Ectodermal cell (in vitro differentiated cells): ENCODE data around the gene CREM.

Experiments used
- H3K27ac ChIP-seq: 2 replicates; pipeline ENCODE4 v1.7.0; 2013; ENCODE audit warnings: mild to moderate bottlenecking, low read depth, low read length; ENCODE audit not compliant: insufficient read depth, poor library complexity, severe bottlenecking
- H3K27me3 ChIP-seq: 2 replicates; pipeline ENCODE4 v1.7.0; 2013; ENCODE audit warnings: mild to moderate bottlenecking, low read length; ENCODE audit not compliant: insufficient read depth, control insufficient read depth, poor library complexity, severe bottlenecking
- H3K36me3 ChIP-seq: one replicate; pipeline ENCODE4 v1.7.0; 2013; ENCODE audit warnings: low read length; ENCODE audit not compliant: control insufficient read depth, insufficient read depth
- H3K4me1 ChIP-seq: one replicate; pipeline ENCODE4 v1.7.0; 2013; ENCODE audit warnings: low read length; ENCODE audit not compliant: control insufficient read depth, insufficient read depth
- H3K4me3 ChIP-seq: 2 replicates; pipeline ENCODE4 v1.7.0; 2013; ENCODE audit warnings: low read depth, low read length, control low read depth; ENCODE audit not compliant: insufficient read depth
- H3K9me3 ChIP-seq: 2 replicates; pipeline ENCODE4 v1.7.0; 2013; ENCODE audit warnings: mild to moderate bottlenecking, low read length, moderate library complexity; ENCODE audit not compliant: control insufficient read depth
- WGBS, 2 experiments: methylation state at CpG; one replicate each; pipeline ENCODE4 v1.1.7; 2013; ENCODE audit warnings: missing lambda C conversion rate in 2 of 2; 5-methylcytosine and 5-hydroxymethylcytosine counted together

CREM gene

GRCh38 chr10:35257057-35257983 is 130.7 kb downstream of the CREM start:
- Histone ChIP-seq H3K27me3 (no peaks in the 10 kb centered on the region), H3K9me3 (no peaks in the 10 kb centered on the region), H3K27ac (no peak overlapping the region), H3K4me3 (no peak overlapping the region), H3K4me1 (no peaks in the 10 kb centered on the region), H3K36me3 (no peaks in the 10 kb centered on the region)
- WGBS, 2 experiments, result 92 to 93% methylated on average over 2 to 3 of the region's 3 CpGs

- 71 to 76% methylated on average over 3 of the region's 3 CpGs for WGBS, 2 experiments
- no peaks in the 10 kb centered on the region for H3K27me3 ChIP-seq
- H3K4me1 ChIP-seq, result no peaks in the 10 kb centered on the region
- no peak overlapping the region for H3K27ac ChIP-seq
- no peaks in the 10 kb centered on the region for H3K9me3 ChIP-seq
- no peaks in the 10 kb centered on the region for H3K36me3 ChIP-seq
- H3K4me3 ChIP-seq, result no peak overlapping the region
These were observed 133.2 kb downstream of the CREM start for GRCh38 chr10:35259769-35260397.

- Histone ChIP-seq H3K27ac (no peak overlapping the region), H3K4me3 (no peak overlapping the region), H3K9me3 (no peaks in the 10 kb centered on the region), H3K4me1 (no peaks in the 10 kb centered on the region), H3K27me3 (no peaks in the 10 kb centered on the region), H3K36me3 (no peaks in the 10 kb centered on the region)
- 93 to 96% methylated on average over 3 to 5 of the region's 5 CpGs for WGBS, 2 experiments
These were observed 135.8 kb downstream of the CREM start for GRCh38 chr10:35262436-35262835.
